ENCODE results near the gene EN1. TPM values are rescaled to one million over a fixed set of nuclear protein-coding genes. Genes with fewer than 3 reads are reported as not detected.

The EN1 gene
- total RNA-seq: not detected

- TF ChIP-seq POLR2AphosphoS5 (IDR thresholded peaks at IDR 0.05; ENCODE audit: insufficient read depth in 1 of 2, low read depth in 1 of 2): no peak
- no peak for TF ChIP-seq POLR2A (IDR thresholded peaks at IDR 0.05)
- no peak for TF ChIP-seq CTCF (IDR thresholded peaks at IDR 0.05)
- Histone ChIP-seq H3K36me3 (no peaks in the 10 kb centered on the region), H3K27me3 (peaks cover 21% of the 10 kb centered on the region), H3K4me1 (peaks cover 29% of the 10 kb centered on the region), H3K27ac (no peak within 1 kb of the TSS), H3K4me3 (peak within 1 kb of the TSS; percentile 30 to 51), H3K9me3 (no peaks in the 10 kb centered on the region)
- intact Hi-C loops (cut with DNase I): no loop called here
- no peak for DNase-seq (ENCODE audit: extremely low spot score in 2 of 2)
These were observed at the start of gene EN1 for GRCh38 chr2:118846953-118847761. EN1 (minus strand) TSS chr2:118847648; CDS start chr2:118847167, 481 bp downstream.

- Histone ChIP-seq H3K27me3 (no peaks in the 10 kb centered on the region), H3K36me3 (no peaks in the 10 kb centered on the region), H3K4me1 (no peaks in the 10 kb centered on the region), H3K4me3 (no peak overlapping the region), H3K27ac (no peak overlapping the region), H3K9me3 (no peaks in the 10 kb centered on the region)
- intact Hi-C loops (cut with DNase I): no loop called here
- TF ChIP-seq POLR2A (IDR thresholded peaks at IDR 0.05): no peak
- no peak for TF ChIP-seq CTCF (IDR thresholded peaks at IDR 0.05)
- TF ChIP-seq POLR2AphosphoS5 (IDR thresholded peaks at IDR 0.05; ENCODE audit: insufficient read depth in 1 of 2, low read depth in 1 of 2): no peak
- no peak for DNase-seq (ENCODE audit: extremely low spot score in 2 of 2)
These were observed 45.7 kb upstream of the EN1 start for GRCh38 chr2:118893100-118893499.

- no peak overlapping the region for H3K4me3 ChIP-seq
- no peaks in the 10 kb centered on the region for H3K36me3 ChIP-seq
- TF ChIP-seq CTCF (IDR thresholded peaks at IDR 0.05) (no peak), POLR2A (IDR thresholded peaks at IDR 0.05) (no peak), POLR2AphosphoS5 (IDR thresholded peaks at IDR 0.05; ENCODE audit: insufficient read depth in 1 of 2, low read depth in 1 of 2) (no peak)
- DNase-seq (ENCODE audit: extremely low spot score in 2 of 2): no peak
- intact Hi-C loops (cut with DNase I): loop anchor here (10.0 kb wide), 1 partner anchor 405 kb away; no protein-coding TSS in a partner anchor
- H3K4me1 ChIP-seq: no peaks in the 10 kb centered on the region
- H3K9me3 ChIP-seq: no peaks in the 10 kb centered on the region
- H3K27ac ChIP-seq: no peak overlapping the region
- no peaks in the 10 kb centered on the region for H3K27me3 ChIP-seq
These were observed 42.5 kb upstream of the EN1 start for GRCh38 chr2:118889995-118890394.

- no peak for TF ChIP-seq CTCF (IDR thresholded peaks at IDR 0.05)
- TF ChIP-seq POLR2A (IDR thresholded peaks at IDR 0.05): no peak
- no peak for TF ChIP-seq POLR2AphosphoS5 (IDR thresholded peaks at IDR 0.05; ENCODE audit: insufficient read depth in 1 of 2, low read depth in 1 of 2)
- Histone ChIP-seq H3K27me3 (no peaks in the 10 kb centered on the region), H3K9me3 (no peaks in the 10 kb centered on the region), H3K4me1 (no peaks in the 10 kb centered on the region), H3K27ac (no peak overlapping the region), H3K4me3 (no peak overlapping the region), H3K36me3 (no peaks in the 10 kb centered on the region)
- intact Hi-C loops (cut with DNase I): loop anchor here (10.0 kb wide), 1 partner anchor 411 kb away; no protein-coding TSS in a partner anchor
- no peak for DNase-seq (ENCODE audit: extremely low spot score in 2 of 2)
These were observed 36.3 kb upstream of the EN1 start for GRCh38 chr2:118883792-118884191.

Data from vagina (tissue), 2 donors.